Activated CD8-positive, alpha-beta memory T cell treated with anti-CD3 and anti-CD28 coated beads for 1 hour (primary cell): ENCODE measurements around the gene SIRT3.

Experiments used
- DNase-seq, 2 donors: peaks; one replicate each; pipeline ENCODE4 v3.0.0-alpha.2; 2020; ENCODE audit warnings: low read depth in 1 of 2; ENCODE audit errors: extremely low read depth in 1 of 2

SIRT3 gene

GRCh38 chr11:217704-218103 is 18.4 kb downstream of the SIRT3 start:
- no peak for DNase-seq

- no peak for DNase-seq
Observed at GRCh38 chr11:216081-216974, 19.8 kb downstream of the SIRT3 start.

GRCh38 chr11:215581-216037 is 20.5 kb downstream of the SIRT3 start:
- no peak for DNase-seq

- no peak for DNase-seq
Observed at GRCh38 chr11:214083-214482, 22.1 kb downstream of the SIRT3 start.

- DNase-seq: no peak
Observed at GRCh38 chr11:213111-213510, 23.0 kb downstream of the SIRT3 start.

GRCh38 chr11:212150-213100 is 23.7 kb downstream of the SIRT3 start:
- no peak for DNase-seq

GRCh38 chr11:211741-212140 is 24.4 kb downstream of the SIRT3 start:
- DNase-seq: no peak

- no peak for DNase-seq
Observed at GRCh38 chr11:211295-211694, 24.8 kb downstream of the SIRT3 start.

- DNase-seq: no peak
Observed at GRCh38 chr11:210803-211180, 25.4 kb downstream of the SIRT3 start.

- no peak for DNase-seq
Observed at GRCh38 chr11:210122-210802, 25.9 kb downstream of the SIRT3 start.

- DNase-seq: no peak
Observed at GRCh38 chr11:209275-210121, 26.6 kb downstream of the SIRT3 start.

- no peak for DNase-seq
Observed at GRCh38 chr11:208917-209260, 27.3 kb downstream of the SIRT3 start.

GRCh38 chr11:208181-208916 is 27.8 kb downstream of the SIRT3 start:
- peak; percentile 55 to 71 for DNase-seq

GRCh38 chr11:207863-208180 is 28.3 kb downstream of the SIRT3 start:
- no peak for DNase-seq

GRCh38 chr11:207208-207862 is 28.8 kb downstream of the SIRT3 start, which contains the start of the genes BET1L and RIC8A:
Gene BET1L (minus strand): TSS chr11:207399. CDS start chr11:207321, 78 bp downstream.
Gene RIC8A (plus strand): TSS chr11:207708. CDS start chr11:208855, 1,147 bp downstream.
- peak; percentile 94 to 95 for DNase-seq

- DNase-seq: no peak
Observed at GRCh38 chr11:206526-207207, 29.5 kb downstream of the SIRT3 start.

GRCh38 chr11:206002-206384 is 30.1 kb downstream of the SIRT3 start:
- DNase-seq: no peak

GRCh38 chr11:205221-206001 is 30.7 kb downstream of the SIRT3 start:
- DNase-seq: no peak
